Stimulated activated CD8-positive, alpha-beta memory T cell treated with anti-CD3 and anti-CD28 coated beads, Interleukin-2, amount 100 ng/mL, for 48 hours (primary cell): ENCODE data around the gene SNX32.
A peak's percentile ranks its signal among the peaks of the same experiment; 100 is the strongest.

ENCODE experiments used
- DNase-seq, 2 donors: peaks; one replicate each; pipeline ENCODE4 v3.0.0-alpha.2; 2020; ENCODE audit warnings: low read depth in 2 of 2

The SNX32 gene

DNA sequence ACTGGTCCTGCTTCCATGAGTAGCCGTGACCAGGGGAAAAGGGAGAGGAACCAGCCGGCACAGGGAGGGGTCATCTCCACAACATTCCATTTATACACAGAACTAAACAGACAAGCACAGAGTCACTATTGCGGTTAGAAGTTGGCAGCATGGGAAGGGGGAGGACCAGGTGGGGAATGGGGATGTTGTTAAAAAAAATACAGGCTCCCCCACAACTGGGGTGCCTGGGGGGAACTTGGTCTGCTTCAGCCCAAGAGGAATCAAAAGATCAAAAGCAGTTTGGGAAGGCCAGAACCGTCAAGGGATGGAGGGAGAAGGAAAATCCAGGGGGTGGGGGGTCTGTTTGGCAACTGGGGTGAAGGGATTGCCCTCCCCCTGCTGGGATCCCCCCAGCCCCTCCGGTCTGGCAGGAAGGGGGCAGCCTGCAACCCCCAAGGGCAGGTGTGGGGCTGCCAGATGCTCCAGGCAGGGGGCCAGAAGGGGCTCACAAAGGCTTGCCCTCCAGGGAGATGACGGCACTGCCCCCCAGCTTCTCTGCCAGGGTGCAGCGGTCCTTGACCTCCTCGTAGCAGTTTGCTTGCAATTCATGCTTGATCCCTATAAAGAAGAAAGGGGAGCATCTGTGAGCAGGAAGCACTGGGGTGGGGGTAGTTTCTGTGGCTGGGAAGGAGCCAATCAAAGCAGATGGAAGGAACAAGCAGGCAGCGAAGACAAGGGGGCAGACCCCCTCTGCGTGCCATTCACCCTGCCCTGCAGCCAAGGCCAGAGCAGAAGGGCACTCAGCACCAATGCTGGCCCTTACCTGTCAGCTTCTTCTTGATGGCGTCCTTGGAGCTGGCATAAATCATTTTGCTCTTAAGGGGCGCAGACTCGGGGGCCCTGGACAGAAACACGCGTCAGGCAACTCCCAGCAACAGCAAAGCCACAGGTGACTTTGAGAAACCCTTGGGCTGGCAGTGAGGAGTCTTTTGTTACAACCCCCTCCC is 21.4 kb downstream of the SNX32 start:
- no peak for DNase-seq

DNA sequence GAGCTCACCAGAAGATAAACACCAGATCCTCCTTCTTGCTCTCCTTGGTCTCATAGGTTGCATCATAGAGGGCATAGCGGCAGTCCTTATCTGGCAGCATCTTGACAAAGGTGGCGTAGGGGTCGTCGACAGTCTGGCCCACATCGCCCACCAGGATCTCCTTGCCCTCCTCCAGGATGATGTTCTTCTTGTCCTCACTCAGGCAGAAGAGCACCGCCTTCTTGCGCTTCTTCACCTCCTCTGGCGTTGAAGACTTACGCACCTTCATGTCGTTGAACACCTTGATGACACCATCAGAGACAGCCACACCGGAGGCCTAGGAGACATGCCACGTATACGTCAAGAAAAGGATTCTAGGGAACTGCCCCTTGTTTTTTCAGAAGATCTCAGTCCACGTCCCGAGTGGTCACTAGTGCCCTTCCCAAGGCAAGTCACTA is 22.2 kb downstream of the SNX32 start:
- DNase-seq: no peak

DNA sequence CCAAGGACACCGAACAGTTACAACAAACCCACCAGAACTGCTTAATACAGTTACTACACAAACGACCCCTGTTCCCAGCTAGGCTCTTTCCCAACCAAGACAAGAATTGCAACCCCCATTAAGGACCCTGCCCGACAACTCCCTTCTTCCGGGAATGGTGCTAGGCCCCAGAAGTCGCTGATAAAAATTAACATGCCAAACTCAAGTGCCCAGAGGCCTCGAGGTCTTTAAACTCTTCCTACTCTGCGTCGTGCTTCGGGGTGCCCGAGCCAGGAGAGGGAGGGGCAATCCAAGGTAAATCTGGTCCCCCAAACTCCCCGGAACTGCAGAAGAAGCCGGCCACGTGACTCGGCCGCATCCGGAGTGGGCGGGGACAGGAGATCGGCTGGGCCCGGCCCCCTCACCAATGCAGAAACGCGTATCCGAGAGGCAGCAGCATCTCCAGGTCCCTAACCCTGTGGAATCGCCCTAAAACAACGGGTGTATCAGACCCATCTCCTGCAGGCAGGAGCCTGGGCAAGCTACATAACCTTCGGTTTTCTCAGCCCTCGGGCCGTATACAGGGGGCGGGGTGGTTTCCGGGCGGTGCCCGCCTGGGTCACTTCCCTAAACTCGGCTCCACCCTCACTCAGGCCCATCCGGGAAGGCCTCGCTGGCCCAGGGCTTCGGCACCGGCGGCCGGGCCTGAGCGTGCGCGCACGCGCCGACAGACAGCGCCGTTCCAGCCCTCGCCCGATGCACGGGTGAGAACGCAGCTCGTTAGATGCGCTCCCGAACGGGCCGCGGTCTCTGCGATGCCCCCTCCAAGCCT is 23.1 kb downstream of the SNX32 start:
- DNase-seq: peak; percentile 76 to 79

DNA sequence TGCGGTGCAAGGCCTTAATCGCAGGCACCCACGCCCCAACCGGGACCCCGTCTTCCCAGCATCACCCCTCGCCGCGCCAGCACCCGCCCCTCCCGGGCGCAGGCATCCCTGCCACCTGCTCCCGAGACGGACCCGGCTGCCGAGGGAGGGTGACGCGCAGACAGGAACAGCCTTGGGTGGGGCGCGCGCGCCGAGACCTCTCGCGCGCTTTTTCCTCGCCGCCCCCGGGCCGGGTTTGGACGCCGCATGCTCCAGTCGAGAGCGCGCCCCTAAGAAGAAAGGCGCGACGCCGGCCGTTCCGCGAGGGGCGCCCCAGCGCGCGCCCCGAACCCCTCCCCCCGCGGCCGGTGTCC is 23.7 kb downstream of the SNX32 start:
- no peak for DNase-seq

DNA sequence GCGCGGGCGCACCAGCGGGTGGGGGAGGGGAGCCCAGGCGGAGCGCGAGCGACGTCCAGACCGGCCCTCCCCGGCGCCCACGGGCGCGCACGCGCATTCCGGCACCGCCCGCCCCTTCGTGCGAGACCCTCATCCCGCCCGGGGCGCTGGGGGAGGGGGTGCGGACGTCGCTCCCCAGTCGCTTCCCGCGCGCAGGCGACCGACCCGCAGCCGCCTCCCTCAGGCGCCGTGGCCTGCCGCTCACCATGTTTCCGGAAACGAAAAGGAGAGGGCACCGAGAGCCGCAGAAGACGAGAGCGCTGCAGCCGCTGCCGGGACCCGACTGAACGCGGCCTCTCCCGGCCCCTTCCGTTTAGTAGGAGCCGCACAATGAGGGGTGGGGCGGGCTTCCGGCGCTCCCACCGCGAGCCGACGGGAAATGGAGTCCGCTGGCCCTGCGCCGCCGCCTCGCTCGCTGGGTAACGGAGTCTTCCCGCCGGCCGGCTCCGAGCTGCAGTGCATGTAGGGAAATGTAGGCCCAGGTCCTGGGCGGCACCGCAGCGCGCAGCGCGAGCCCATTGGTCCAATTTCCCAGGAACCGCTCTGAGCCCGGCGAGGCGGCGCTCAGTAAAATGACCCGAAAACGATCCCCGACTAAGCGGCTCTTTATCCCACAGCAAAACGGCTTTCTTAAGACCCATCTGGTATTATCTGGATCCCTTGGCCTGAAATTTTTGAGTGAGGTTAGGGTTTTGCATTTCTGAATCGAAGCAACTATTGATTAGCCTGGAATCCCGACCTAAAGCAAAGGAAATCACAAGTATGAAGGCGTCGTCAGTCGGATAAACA is 24.3 kb downstream of the SNX32 start, which contains the start of gene CFL1:
Gene CFL1 (minus strand): TSS at position 328 of the 828 bp plus-strand sequence. CDS start 81 bp downstream, at position 247.
- peak; percentile 96 to 97 for DNase-seq

DNA sequence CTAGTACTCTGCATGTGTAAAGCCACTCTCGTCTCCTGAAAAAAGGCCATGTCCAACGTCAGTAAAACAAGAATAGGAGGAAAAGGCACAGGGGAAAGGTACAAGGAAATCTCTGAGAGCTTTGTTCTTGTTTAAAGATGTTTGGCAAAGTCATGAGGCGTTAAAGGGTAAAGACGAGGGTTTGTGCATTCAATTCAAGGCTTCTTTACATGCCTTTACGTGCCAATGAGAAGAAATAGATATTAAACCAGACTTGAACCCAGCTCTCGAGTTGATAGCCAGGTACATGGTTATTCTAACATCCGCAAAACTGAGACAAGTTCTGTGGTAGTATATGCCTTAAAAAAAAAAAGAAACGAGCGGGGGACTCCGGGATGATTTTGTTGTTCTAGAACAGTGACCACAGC is 24.9 kb downstream of the SNX32 start:
- DNase-seq: no peak

DNA sequence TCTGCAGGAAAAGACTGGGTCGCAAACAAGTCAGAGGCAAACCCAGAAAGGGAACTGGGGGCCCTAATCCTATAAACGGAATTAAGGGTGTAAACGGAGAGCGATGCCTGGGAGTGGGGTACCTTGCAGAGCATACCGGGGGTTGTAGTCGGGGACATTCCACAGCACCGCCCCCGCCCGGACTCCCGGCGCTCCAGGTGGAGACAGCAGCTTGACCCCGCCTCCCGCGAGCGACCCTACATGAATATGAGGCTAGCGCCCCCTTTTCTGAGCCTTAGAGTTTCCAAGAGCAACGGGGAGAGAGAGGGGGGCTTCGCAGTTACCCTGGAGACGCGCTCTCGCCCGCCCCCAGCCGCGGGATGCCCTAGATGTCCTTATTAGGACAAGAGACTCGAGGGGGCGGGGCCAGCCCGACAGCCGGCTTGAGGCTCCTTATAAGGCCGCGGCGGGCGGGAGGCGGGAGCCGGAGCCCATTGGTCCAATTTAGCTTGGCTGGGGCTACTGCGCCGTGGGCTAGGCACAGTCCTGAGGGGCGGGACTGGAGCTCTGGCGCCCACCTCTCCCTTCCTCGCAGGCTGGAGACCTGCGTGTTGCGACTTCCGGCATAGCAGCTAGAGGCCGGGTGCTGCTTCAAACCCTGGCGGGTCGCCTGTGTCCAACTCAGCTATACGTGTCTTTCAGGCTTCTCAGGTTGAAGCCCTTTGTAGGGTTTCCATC is 25.5 kb downstream of the SNX32 start:
- peak; percentile 99 for DNase-seq

DNA sequence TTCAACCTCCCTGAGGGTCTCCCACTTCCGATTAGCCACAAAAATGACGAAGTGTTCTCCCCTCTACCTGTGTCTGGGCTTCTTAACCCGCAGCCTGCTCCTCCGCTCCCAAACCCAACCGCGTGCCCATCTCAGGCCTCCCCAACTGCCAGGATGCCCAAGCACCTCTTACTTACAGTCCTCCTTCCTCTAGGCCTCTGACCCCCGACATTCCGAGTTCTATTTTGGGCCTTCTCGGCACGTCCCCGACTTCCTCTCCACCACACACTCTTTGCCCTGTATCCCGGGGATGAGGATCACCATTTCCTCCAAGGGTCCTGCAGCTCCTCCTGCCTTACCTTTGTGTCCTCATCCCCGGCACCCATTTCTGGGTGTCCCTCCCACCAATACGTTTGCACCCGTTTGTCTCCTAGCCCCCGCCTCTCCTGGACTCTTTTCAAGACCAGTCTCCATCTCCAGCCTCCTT is 26.1 kb downstream of the SNX32 start:
- DNase-seq: no peak

DNA sequence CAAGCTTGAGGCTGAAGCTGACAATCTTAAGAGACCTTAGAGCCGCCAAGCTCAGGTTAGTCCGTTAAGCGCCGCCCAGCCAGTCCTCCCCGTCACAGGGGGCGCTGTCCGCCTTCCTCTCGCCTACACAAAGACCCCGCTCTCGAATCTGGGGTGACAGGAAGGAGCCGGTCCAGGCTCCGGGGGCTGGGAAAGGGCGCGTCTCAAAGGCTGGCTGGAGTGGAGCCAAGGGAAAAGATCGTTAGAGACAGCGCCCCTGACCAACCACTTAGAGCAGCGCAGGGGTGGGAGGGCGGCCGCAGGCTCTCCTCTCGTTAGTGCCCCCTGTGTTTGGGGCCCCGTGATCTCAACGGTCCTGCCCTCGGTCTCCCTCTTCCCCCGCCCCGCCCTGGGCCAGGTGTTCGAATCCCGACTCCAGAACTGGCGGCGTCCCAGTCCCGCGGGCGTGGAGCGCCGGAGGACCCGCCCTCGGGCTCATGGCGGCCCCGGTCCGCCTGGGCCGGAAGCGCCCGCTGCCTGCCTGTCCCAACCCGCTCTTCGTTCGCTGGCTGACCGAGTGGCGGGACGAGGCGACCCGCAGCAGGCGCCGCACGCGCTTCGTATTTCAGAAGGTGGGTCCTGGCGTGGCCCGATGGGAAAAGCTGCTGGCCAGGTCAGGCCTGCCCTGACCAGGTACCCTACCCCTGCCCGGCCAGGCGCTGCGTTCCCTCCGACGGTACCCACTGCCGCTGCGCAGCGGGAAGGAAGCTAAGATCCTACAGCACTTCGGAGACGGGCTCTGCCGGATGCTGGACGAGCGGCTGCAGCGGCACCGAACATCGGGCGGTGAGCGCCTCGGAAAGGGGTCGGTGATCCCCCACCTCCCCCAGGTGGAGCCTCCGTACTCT is 26.8 kb downstream of the SNX32 start, which contains the start of gene MUS81:
Gene MUS81 (plus strand): TSS at position 156 of the 887 bp plus-strand sequence. CDS start 321 bp downstream, at position 477.
- DNase-seq: peak; percentile 91 to 96

DNA sequence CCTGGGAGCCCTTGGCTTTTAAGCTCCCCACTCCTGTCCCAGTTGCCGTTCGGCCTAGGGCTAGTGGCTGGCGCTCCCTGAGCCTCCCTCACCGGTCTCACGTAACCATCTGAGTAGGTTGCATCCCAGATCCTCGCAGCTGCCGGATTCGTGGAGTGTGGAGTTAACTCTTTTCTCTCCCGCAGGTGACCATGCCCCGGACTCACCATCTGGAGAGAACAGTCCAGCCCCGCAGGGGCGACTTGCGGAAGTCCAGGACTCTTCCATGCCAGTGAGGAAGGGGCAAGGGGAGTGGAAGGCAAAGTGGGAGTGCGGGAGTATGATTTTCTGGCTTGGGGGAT is 27.4 kb downstream of the SNX32 start:
- DNase-seq: no peak

DNA sequence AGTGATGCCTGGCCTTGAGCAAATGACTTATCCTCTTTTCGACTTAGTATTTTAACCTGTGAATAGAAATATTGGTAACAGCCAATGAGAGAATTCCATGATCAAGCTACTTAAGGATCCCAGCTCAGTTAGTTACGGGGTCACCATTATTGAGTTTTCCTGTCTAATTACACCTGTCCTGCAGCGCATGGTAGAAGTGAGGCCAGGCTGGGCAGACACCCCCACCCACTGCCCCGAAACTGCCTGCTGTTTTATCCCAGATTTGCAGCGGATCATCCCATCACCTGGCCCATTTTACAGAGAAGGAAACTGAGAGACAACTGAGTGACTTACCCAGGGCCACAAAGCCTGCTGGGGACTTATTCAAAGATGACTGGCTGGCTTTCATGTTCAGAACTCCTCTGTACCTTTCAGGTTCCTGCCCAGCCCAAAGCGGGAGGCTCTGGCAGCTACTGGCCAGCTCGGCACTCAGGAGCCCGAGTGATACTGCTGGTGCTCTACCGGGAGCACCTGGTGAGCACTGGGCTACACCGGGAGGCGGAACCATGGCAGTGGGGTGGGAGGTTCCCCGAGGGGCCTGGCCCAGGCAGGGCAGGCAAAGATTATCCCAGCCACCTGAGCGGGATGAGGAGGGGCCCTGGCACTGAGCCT is 27.9 kb downstream of the SNX32 start:
- no peak for DNase-seq

DNA sequence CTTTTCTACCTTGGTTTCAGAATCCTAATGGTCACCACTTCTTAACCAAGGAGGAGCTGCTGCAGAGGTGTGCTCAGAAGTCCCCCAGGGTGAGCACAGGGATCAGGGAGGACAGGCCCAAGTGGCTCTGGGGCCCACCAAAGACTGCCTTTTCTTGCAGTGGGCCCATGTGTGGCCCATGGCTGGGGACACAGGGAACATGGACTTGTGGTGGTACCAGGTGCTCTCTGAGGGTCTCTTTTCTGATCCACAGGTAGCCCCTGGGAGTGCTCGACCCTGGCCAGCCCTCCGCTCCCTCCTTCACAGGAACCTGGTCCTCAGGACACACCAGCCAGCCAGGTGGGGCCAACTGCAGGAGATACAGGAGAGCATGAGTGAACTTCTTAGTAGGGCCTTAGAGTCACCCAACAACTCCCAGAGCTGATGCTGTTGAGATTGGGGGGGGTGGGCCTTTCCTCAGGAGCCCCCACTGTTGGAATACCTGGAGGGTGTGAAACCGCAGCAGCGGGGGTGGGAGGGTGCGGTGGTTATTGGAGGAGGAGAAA is 28.5 kb downstream of the SNX32 start:
- no peak for DNase-seq

DNA sequence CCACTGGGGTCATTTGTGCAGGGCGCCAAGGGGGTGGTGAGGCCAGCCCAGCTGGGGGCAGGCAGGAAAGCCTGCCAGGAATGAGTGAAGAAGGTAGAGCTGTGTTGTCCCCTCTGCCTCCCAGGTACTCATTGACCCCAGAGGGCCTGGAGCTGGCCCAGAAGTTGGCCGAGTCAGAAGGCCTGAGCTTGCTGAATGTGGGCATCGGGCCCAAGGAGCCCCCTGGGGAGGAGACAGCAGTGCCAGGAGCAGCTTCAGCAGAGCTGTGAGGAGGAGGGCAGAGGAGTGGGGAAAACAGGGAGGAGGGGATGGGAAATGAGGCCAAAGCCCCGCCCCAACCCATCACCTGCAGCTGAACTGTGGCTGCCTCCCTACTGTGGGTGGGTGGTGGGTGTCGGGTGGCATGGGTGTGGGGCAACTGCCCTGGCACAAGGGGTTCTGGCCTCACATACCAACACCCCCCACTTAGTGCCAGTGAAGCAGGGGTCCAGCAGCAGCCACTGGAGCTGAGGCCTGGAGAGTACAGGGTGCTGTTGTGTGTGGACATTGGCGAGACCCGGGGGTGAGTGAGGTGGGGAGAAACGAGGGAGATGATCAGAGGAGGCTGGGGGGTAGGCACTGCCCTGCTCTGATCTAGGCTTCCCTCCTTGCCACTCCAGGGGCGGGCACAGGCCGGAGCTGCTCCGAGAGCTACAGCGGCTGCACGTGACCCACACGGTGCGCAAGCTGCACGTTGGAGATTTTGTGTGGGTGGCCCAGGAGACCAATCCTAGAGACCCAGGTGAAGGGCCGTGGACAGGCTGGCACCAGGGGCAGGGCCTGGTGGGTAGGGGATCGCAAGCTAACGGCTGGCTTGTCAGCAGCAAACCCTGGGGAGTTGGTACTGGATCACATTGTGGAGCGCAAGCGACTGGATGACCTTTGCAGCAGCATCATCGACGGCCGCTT is 29.5 kb downstream of the SNX32 start:
- no peak for DNase-seq

DNA sequence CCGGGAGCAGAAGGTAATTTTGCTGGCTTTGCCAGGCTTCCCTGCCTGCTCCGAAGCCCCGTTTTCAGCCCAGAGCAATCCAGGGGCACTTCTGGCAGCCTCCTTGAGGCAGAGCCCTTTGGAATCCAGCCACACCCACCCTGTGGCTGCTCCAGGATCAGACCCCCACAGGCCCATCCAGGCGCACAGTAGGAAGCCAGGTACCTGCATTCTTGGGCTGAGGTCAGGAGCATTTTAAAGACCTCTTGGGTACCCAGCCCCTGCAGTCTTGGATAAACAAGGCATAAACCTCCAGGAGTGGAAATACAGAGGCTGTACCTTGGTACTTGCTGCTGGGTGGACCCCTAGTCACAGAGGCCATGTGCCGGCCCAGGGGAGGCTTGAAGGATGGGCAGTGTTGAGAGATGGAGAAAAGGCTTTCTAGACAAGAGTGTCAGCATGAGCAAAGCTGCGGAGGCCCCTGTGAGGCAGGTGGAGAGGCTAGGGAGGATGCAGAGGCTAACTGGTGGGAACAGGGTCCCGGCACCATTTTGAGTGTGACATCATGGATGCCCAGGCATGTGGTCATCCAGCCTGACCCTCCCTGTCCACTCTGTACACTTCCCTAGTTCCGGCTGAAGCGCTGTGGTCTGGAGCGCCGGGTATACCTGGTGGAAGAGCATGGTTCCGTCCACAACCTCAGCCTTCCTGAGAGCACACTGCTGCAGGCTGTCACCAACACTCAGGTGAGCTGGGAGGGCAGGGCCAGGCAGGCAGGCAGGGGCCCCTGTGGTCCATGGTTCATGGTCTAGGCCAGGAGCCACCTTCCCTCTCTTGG is 30.3 kb downstream of the SNX32 start:
- DNase-seq: no peak

DNA sequence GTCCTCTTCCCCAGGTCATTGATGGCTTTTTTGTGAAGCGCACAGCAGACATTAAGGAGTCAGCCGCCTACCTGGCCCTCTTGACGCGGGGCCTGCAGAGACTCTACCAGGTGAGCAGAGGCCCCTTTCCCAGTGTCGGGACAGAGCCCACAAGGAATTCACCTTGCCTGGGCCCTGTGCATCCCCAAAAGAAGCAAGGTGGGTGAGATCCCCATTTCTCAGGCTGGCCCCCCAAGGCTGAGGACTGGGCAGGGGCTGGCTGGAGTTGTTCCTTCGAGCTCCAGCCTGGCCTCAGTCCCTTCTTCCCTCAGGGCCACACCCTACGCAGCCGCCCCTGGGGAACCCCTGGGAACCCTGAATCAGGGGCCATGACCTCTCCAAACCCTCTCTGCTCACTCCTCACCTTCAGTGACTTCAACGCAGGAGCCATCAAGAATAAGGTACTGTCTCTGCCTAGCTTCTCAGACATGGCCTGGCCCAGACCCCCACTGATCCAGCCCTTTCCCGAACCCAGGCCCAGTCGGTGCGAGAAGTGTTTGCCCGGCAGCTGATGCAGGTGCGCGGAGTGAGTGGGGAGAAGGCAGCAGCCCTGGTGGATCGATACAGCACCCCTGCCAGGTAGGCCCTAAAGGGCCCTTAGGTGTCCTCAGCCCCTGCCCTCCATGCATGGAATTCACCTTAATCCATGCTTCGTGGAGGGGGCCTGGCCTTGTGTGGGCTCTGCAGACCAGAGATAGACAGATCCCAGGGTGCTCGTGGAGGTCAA is 31.1 kb downstream of the SNX32 start:
- DNase-seq: no peak

DNA sequence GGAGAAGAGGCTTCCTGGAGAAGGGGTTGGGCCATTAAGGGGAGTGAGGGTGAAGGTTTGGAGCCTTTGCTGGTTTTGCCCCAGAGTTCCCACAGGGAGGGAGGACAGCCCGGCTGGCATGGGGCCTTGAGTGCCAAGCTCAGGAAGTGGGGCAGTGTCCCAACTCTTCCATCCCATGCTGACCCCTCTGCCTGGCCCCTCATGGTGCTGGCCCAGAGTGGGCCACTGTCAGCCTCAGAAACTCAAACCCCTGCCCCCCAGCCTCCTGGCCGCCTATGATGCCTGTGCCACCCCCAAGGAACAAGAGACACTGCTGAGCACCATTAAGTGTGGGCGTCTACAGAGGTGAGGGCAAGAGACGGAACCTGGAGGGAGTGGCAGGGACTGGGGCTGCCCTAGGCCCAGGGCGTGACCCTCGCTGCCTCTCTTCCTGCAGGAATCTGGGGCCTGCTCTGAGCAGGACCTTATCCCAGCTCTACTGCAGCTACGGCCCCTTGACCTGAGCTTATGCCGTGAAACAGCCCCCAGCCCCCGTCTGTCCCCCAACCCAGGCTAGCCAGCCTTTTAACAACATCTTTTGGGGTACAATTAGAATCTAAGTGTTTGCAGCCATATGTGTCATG is 31.9 kb downstream of the SNX32 start:
- DNase-seq: no peak
